Neutrophil (primary cell): ENCODE data around the gene TBRG1.

Source experiments
- H3K27ac ChIP-seq: fragments of 200-600 bp; sonication (generic); 2 replicates; pipeline ENCODE4 v1.5.1; 2016; ENCODE audit warnings: mild to moderate bottlenecking, moderate library complexity
- H3K27me3 ChIP-seq: fragments of 200-600 bp; sonication (generic); 2 replicates; pipeline ENCODE4 v1.6.0; 2016; ENCODE audit warnings: mild to moderate bottlenecking
- H3K36me3 ChIP-seq: fragments of 200-600 bp; sonication (generic); 2 replicates; pipeline ENCODE4 v1.5.1; 2017
- H3K4me1 ChIP-seq, 2 experiments: fragments of 200-600 bp in 1 of 2; sonication (generic) in 1 of 2; 1 replicate in 1 of 2; 2 replicates in 1 of 2; pipeline versions ENCODE4 v1.5.1 to v1.6.1; 2013 to 2016; ENCODE audit warnings: low read depth in 1 of 2, low read length in 1 of 2, mild to moderate bottlenecking in 1 of 2, moderate library complexity in 1 of 2; ENCODE audit not compliant: control insufficient read depth in 1 of 2, insufficient read depth in 1 of 2
- H3K4me3 ChIP-seq, 2 experiments: fragments of 200-600 bp in 1 of 2; sonication (generic) in 1 of 2; 1 replicate in 1 of 2; 2 replicates in 1 of 2; pipeline ENCODE4 v1.5.1; 2013 to 2016; ENCODE audit warnings: low read depth in 1 of 2, low read length in 1 of 2, mild to moderate bottlenecking in 1 of 2, moderate library complexity in 1 of 2
- H3K9me3 ChIP-seq: fragments of 200-600 bp; sonication (generic); 2 replicates; pipeline ENCODE4 v1.5.1; 2016
- CTCF ChIP-seq: fragments of 200-600 bp; sonication (generic); IDR thresholded peaks from 2 replicates; pipeline ENCODE4 v1.5.1; 2016; ENCODE audit warnings: antibody characterized with exemption

TBRG1 gene

GRCh38 chr11:124643042-124643604 lies 20.5 kb downstream of the TBRG1 start:
- TF ChIP-seq CTCF = no peak
- H3K9me3 ChIP-seq = no peaks in the 10 kb centered on the region
- H3K4me1 ChIP-seq = peaks cover 0 to 4% of the 10 kb centered on the region in 2 experiments
- peaks cover 13% of the 10 kb centered on the region for H3K36me3 ChIP-seq
- H3K4me3 ChIP-seq = no peak overlapping the region
- no peaks in the 10 kb centered on the region for H3K27me3 ChIP-seq
- H3K27ac ChIP-seq = no peak overlapping the region

- H3K4me1 ChIP-seq = peaks cover 0 to 4% of the 10 kb centered on the region in 2 experiments
- no peak for TF ChIP-seq CTCF
- H3K27me3 ChIP-seq = no peaks in the 10 kb centered on the region
- no peak overlapping the region for H3K27ac ChIP-seq
- peaks cover 6% of the 10 kb centered on the region for H3K36me3 ChIP-seq
- no peak overlapping the region for H3K4me3 ChIP-seq
- no peaks in the 10 kb centered on the region for H3K9me3 ChIP-seq
These were observed 21.2 kb downstream of the TBRG1 start for GRCh38 chr11:124643605-124644425.

- Histone ChIP-seq H3K4me3 (no peak overlapping the region), H3K27me3 (no peaks in the 10 kb centered on the region), H3K27ac (no peak overlapping the region), H3K36me3 (no peaks in the 10 kb centered on the region), H3K4me1 (peaks cover 0 to 4% of the 10 kb centered on the region in 2 experiments), H3K9me3 (no peaks in the 10 kb centered on the region)
- peak; percentile 61 for TF ChIP-seq CTCF
These were observed 22.0 kb downstream of the TBRG1 start for GRCh38 chr11:124644426-124645280.

GRCh38 chr11:124646148-124646547 lies 23.5 kb downstream of the TBRG1 start:
- no peak overlapping the region for H3K4me3 ChIP-seq
- peaks cover 0 to 4% of the 10 kb centered on the region in 2 experiments for H3K4me1 ChIP-seq
- H3K27me3 ChIP-seq = no peaks in the 10 kb centered on the region
- H3K9me3 ChIP-seq = no peaks in the 10 kb centered on the region
- no peak for TF ChIP-seq CTCF
- no peaks in the 10 kb centered on the region for H3K36me3 ChIP-seq
- H3K27ac ChIP-seq = no peak overlapping the region

- Histone ChIP-seq H3K4me3 (no peak overlapping the region), H3K27ac (no peak overlapping the region)
- no peak for TF ChIP-seq CTCF
These were observed 25.9 kb downstream of the TBRG1 start for GRCh38 chr11:124648610-124649009.

More at GRCh38 chr11:124648610-124649009, 25.9 kb downstream of the TBRG1 start:
- peaks cover 0 to 4% of the 10 kb centered on the region in 2 experiments for H3K4me1 ChIP-seq
- no peaks in the 10 kb centered on the region for H3K9me3 ChIP-seq
- no peaks in the 10 kb centered on the region for H3K27me3 ChIP-seq
- no peaks in the 10 kb centered on the region for H3K36me3 ChIP-seq
